NCI-H2081 treated with DMSO at 0.1 percent for 48 hours (cell line): ENCODE data around the gene TFR2.

Experiments used
- DNase-seq: peaks from one replicate; lab custom pipeline; 2025; lab: John Stamatoyannopoulos, UW

TFR2 gene

GRCh38 chr7:100612730-100613390, 28.5 kb downstream of the TFR2 start:
- no peak for DNase-seq

GRCh38 chr7:100611983-100612729, 29.2 kb downstream of the TFR2 start, which contains the start of gene MOSPD3:
Gene MOSPD3 (plus strand): TSS chr7:100612540. CDS start chr7:100612792, 252 bp downstream.
- DNase-seq: peak; percentile 100

- no peak for DNase-seq
These were observed 31.4 kb downstream of the TFR2 start for GRCh38 chr7:100609958-100610357.

GRCh38 chr7:100607111-100607510, 34.2 kb downstream of the TFR2 start:
- no peak for DNase-seq

- DNase-seq: no peak
These were observed 35.0 kb downstream of the TFR2 start for GRCh38 chr7:100606313-100606712.

GRCh38 chr7:100604976-100605911, 36.1 kb downstream of the TFR2 start:
- DNase-seq: no peak

GRCh38 chr7:100604028-100604975, 37.0 kb downstream of the TFR2 start:
- peak; percentile 3 for DNase-seq

- DNase-seq: no peak
These were observed 37.7 kb downstream of the TFR2 start for GRCh38 chr7:100603726-100604027.

- DNase-seq: no peak
These were observed 38.2 kb downstream of the TFR2 start for GRCh38 chr7:100602889-100603725.

GRCh38 chr7:100600730-100601038, 40.7 kb downstream of the TFR2 start:
- DNase-seq: no peak

- no peak for DNase-seq
These were observed 41.2 kb downstream of the TFR2 start for GRCh38 chr7:100599911-100600729.

GRCh38 chr7:100598425-100598824, 42.9 kb downstream of the TFR2 start:
- no peak for DNase-seq

- DNase-seq: no peak
These were observed 46.2 kb downstream of the TFR2 start for GRCh38 chr7:100595188-100595587.

- no peak for DNase-seq
These were observed 49.8 kb downstream of the TFR2 start for GRCh38 chr7:100591596-100591995.

- no peak for DNase-seq
These were observed 51.1 kb downstream of the TFR2 start for GRCh38 chr7:100590077-100590737.

GRCh38 chr7:100589341-100589947, 51.9 kb downstream of the TFR2 start:
- DNase-seq: no peak

- no peak for DNase-seq
These were observed 52.9 kb downstream of the TFR2 start for GRCh38 chr7:100588438-100588837.

- DNase-seq: peak; percentile 100
These were observed 54.9 kb downstream of the TFR2 start, which contains the start of gene FBXO24 for GRCh38 chr7:100586266-100587025. Gene FBXO24 (plus strand): TSS chr7:100586328. CDS start chr7:100586626, 298 bp downstream.
